HG03175 (cell line): ENCODE measurements around the gene S100Z.
"Not testable (repeated sequence)": the region's sequence is repeated elsewhere in the genome, so short reads cannot be mapped to it uniquely, and the experiment has no call there.

ENCODE experiments used
- ATAC-seq: cut with Tn5 transposase; IDR thresholded peaks from one replicate; pipeline ENCODE4 v1.9.1; 2021; ENCODE audit warnings: mild to moderate bottlenecking, moderate library complexity; ENCODE audit not compliant: unreplicated experiment

S100Z gene

GRCh38 chr5:76822105-76822731 is 27.6 kb upstream of the S100Z start:
- ATAC-seq, result not testable (repeated sequence)

GRCh38 chr5:76826416-76826815 is 23.4 kb upstream of the S100Z start:
- ATAC-seq, result not testable (repeated sequence)

GRCh38 chr5:76831110-76831452 is 18.7 kb upstream of the S100Z start:
- no peak for ATAC-seq

GRCh38 chr5:76836181-76836580 is 13.6 kb upstream of the S100Z start:
- no peak for ATAC-seq

- no peak for ATAC-seq
These were observed 13.2 kb upstream of the S100Z start for GRCh38 chr5:76836585-76836984.

GRCh38 chr5:76838481-76839261 is 11.1 kb upstream of the S100Z start:
- ATAC-seq, result no peak

GRCh38 chr5:76841361-76841760 is 8.5 kb upstream of the S100Z start:
- no peak for ATAC-seq

- no peak for ATAC-seq
These were observed 3.9 kb upstream of the S100Z start for GRCh38 chr5:76845890-76846289.

GRCh38 chr5:76850543-76851145 is 830 bp downstream of the S100Z start:
- no peak for ATAC-seq

GRCh38 chr5:76851728-76852369 is 2.0 kb downstream of the S100Z start:
- ATAC-seq, result no peak

GRCh38 chr5:76852772-76853171 is 3.0 kb downstream of the S100Z start:
- ATAC-seq, result no peak

GRCh38 chr5:76853741-76854140 is 3.9 kb downstream of the S100Z start:
- not testable (repeated sequence) for ATAC-seq

- no peak for ATAC-seq
These were observed 4.8 kb downstream of the S100Z start for GRCh38 chr5:76854644-76855043.

- ATAC-seq, result not testable (repeated sequence)
These were observed 5.7 kb downstream of the S100Z start for GRCh38 chr5:76855501-76855900.

GRCh38 chr5:76855961-76856360 is 6.1 kb downstream of the S100Z start:
- no peak for ATAC-seq

- ATAC-seq, result not testable (repeated sequence)
These were observed 7.0 kb downstream of the S100Z start for GRCh38 chr5:76856800-76857199.

- no peak for ATAC-seq
These were observed 9.9 kb downstream of the S100Z start for GRCh38 chr5:76859591-76860247.

GRCh38 chr5:76861612-76862011 is 11.8 kb downstream of the S100Z start:
- no peak for ATAC-seq

GRCh38 chr5:76863001-76863400 is 13.2 kb downstream of the S100Z start:
- ATAC-seq, result no peak

GRCh38 chr5:76866503-76866902 is 16.7 kb downstream of the S100Z start:
- no peak for ATAC-seq

- no peak for ATAC-seq
These were observed 17.2 kb downstream of the S100Z start for GRCh38 chr5:76867038-76867437.
